KMS-11 (cell line): ENCODE measurements around the gene ENTPD5.

ENCODE experiments used
- H2AFZ ChIP-seq: fragments of 200-600 bp; sonication (generic); 2 replicates; pipeline ENCODE4 v1.6.1; 2016; ENCODE audit warnings: antibody characterized with exemption, mixed run types, low read depth
- H3K27ac ChIP-seq: fragments of 200-600 bp; sonication (generic); 2 replicates; pipeline ENCODE4 v1.6.1; 2016; ENCODE audit warnings: mild to moderate bottlenecking, mixed run types
- H3K27me3 ChIP-seq: fragments of 200-600 bp; sonication (generic); 2 replicates; pipeline ENCODE4 v1.6.1; 2017; ENCODE audit warnings: mild to moderate bottlenecking, low read depth, mixed run types, moderate library complexity; ENCODE audit not compliant: insufficient read depth
- H3K36me3 ChIP-seq: fragments of 200-600 bp; sonication (generic); 2 replicates; pipeline ENCODE4 v1.6.1; 2017; ENCODE audit warnings: mild to moderate bottlenecking, mixed run types; ENCODE audit not compliant: insufficient read depth
- H3K4me1 ChIP-seq: fragments of 200-600 bp; sonication (generic); 2 replicates; pipeline ENCODE4 v1.6.1; 2016; ENCODE audit warnings: mild to moderate bottlenecking, low read depth, mixed run types; ENCODE audit not compliant: poor library complexity, severe bottlenecking
- H3K4me2 ChIP-seq: fragments of 200-600 bp; sonication (generic); 2 replicates; pipeline ENCODE4 v1.7.0; 2016; ENCODE audit warnings: mild to moderate bottlenecking, mixed run types
- H3K4me3 ChIP-seq: fragments of 200-600 bp; sonication (generic); IDR thresholded peaks from 2 replicates; pipeline ENCODE4 v1.6.1; 2017; ENCODE audit warnings: low read depth, low read length, mixed read lengths; ENCODE audit not compliant: insufficient read depth
- H3K79me2 ChIP-seq: fragments of 200-600 bp; sonication (generic); 2 replicates; pipeline ENCODE4 v1.6.1; 2016; ENCODE audit warnings: low read depth, mixed run types; ENCODE audit not compliant: insufficient read depth
- H3K9ac ChIP-seq: fragments of 200-600 bp; sonication (generic); 2 replicates; pipeline ENCODE4 v1.6.1; 2016; ENCODE audit warnings: mild to moderate bottlenecking, mixed run types
- H4K20me1 ChIP-seq: fragments of 200-600 bp; sonication (generic); 2 replicates; pipeline ENCODE4 v1.6.1; 2016; ENCODE audit warnings: mild to moderate bottlenecking, mixed run types; ENCODE audit not compliant: insufficient read depth
- CTCF ChIP-seq: fragments of 200-600 bp; sonication (generic); conservative IDR thresholded peaks from 2 replicates; pipeline ENCODE4 v1.6.1; 2017; ENCODE audit warnings: low read depth, mild to moderate bottlenecking, antibody characterized with exemption, low read length, moderate library complexity, mixed read lengths

The ENTPD5 gene

DNA sequence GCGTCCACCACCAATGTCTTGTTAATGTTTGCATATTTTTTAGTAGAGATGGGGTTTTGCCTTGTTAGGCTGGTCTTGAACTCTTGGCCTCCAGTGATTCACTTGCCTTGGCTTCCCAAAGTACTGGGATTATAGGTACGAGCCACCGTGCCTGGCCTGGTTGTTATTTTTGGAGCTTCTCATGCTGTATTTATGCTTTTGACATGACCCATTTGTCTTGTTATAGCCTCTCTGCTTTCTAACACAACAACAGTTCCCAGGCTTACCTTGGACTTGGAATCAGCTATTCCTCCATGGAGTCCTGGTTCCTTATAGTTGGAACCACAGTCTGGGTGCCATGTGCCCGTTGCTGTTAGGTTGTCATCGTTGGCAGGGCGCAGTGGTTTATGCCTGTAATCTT, 102.8 kb downstream of the ENTPD5 start:
- Histone ChIP-seq H3K9ac (no peak overlapping the region), H3K79me2 (no peaks in the 10 kb centered on the region), H3K27me3 (no peaks in the 10 kb centered on the region), H3K27ac (no peak overlapping the region), H3K36me3 (no peaks in the 10 kb centered on the region), H4K20me1 (no peaks in the 10 kb centered on the region), H2AFZ (no peak overlapping the region), H3K4me3 (no peak overlapping the region), H3K4me1 (no peaks in the 10 kb centered on the region), H3K4me2 (no peak overlapping the region)
- TF ChIP-seq CTCF = no peak

- Histone ChIP-seq H3K36me3 (no peaks in the 10 kb centered on the region), H3K9ac (no peak overlapping the region), H3K27ac (no peak overlapping the region), H3K4me2 (no peak overlapping the region), H3K4me3 (no peak overlapping the region), H2AFZ (no peak overlapping the region), H3K79me2 (no peaks in the 10 kb centered on the region), H4K20me1 (no peaks in the 10 kb centered on the region), H3K27me3 (no peaks in the 10 kb centered on the region), H3K4me1 (peaks cover 11% of the 10 kb centered on the region)
- TF ChIP-seq CTCF = no peak
These were observed 105.8 kb downstream of the ENTPD5 start for GRCh38 chr14:73913256-73913655.

- no peak for TF ChIP-seq CTCF
- Histone ChIP-seq H3K27me3 (no peaks in the 10 kb centered on the region), H3K9ac (no peak overlapping the region), H3K4me2 (no peak overlapping the region), H3K36me3 (no peaks in the 10 kb centered on the region), H3K27ac (no peak overlapping the region), H2AFZ (no peak overlapping the region), H3K79me2 (no peaks in the 10 kb centered on the region), H3K4me1 (peaks cover 11% of the 10 kb centered on the region), H4K20me1 (no peaks in the 10 kb centered on the region), H3K4me3 (no peak overlapping the region)
These were observed 109.4 kb downstream of the ENTPD5 start for GRCh38 chr14:73909681-73910080.
